Colonic mucosa (tissue), 4 donors: ENCODE data around the gene GSTT2. TPM values are rescaled to one million over a fixed set of nuclear protein-coding genes. Genes with fewer than 3 reads are reported as not detected.

Source experiments
- DNase-seq: peaks from one replicate; pipeline ENCODE4 v3.0.0-alpha.2; 2020
- H3K27ac ChIP-seq: fragments of 200-600 bp; one replicate; pipeline ENCODE4 v1.8.0; 2021
- H3K27me3 ChIP-seq: fragments of 200-600 bp; one replicate; pipeline ENCODE4 v1.8.0; 2021
- H3K36me3 ChIP-seq: fragments of 200-600 bp; one replicate; pipeline ENCODE4 v1.8.0; 2021
- H3K4me1 ChIP-seq: fragments of 200-600 bp; one replicate; pipeline ENCODE4 v1.8.0; 2021; ENCODE audit warnings: mild to moderate bottlenecking
- H3K4me3 ChIP-seq: fragments of 200-600 bp; one replicate; pipeline ENCODE4 v1.8.0; 2021
- H3K9ac ChIP-seq, 2 donors: one replicate each; pipeline ENCODE4 v1.7.0; 2013; ENCODE audit warnings: control low read depth in 2 of 2, low read depth in 2 of 2, low read length in 2 of 2
- H3K9me3 ChIP-seq: fragments of 200-600 bp; one replicate; pipeline ENCODE4 v1.8.0; 2021
- intact Hi-C: fragments of 100-400 bp; cut with DNase I; formaldehyde crosslinking; loops from one replicate; pipeline ENCODE4 v1.14.1; 2022
- total RNA-seq, 2 donors: library from RNA; stranded (reverse); fragmentation: NEBNext Ultra II Directional in 1 of 2; extraction: Animal tissue kit (Norgen Biotek cat#: 25700) in 1 of 2; gene quantifications; one replicate each; pipeline ENCODE4 v1.2.1, GENCODE V29; 2021
- TF ChIP-seq, protein P1 (sequence below): fragments of 200-600 bp; IDR thresholded peaks from one replicate; pipeline ENCODE4 v1.8.0; 2022; ENCODE audit warnings: antibody characterized with exemption, mild to moderate bottlenecking
- donor health status: healthy.
- donor health status: DM: no; HTN: no; CAD: no.
- donor health status: DM: no; HTN: no; CAD: no.

GSTT2 gene
- total RNA-seq, 2 donors from 2014 or later, result not detected

DNA sequence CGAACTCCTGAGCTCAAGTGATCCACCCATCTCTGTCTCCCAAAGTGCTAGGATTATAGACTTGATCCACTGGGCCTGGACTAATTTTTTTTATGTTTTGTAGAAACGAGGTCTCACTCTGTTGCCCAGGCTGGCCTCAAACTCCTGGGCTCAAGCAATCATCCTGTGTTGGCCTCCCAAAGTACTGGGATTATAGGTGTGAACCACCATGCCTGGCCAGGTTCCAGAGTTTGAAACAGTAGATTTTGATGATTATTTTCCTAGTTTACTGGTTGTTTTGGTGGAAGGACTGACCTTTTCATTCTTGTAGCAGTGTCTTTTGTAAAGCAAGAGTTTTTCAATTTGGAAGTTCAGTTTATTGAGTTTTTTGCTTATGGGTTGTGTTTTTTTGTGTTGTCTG lies 46.1 kb downstream of the GSTT2 start:
- H3K27me3 ChIP-seq, result no peaks in the 10 kb centered on the region
- H3K4me3 ChIP-seq, result no peak overlapping the region
- TF ChIP-seq, protein P1, sequence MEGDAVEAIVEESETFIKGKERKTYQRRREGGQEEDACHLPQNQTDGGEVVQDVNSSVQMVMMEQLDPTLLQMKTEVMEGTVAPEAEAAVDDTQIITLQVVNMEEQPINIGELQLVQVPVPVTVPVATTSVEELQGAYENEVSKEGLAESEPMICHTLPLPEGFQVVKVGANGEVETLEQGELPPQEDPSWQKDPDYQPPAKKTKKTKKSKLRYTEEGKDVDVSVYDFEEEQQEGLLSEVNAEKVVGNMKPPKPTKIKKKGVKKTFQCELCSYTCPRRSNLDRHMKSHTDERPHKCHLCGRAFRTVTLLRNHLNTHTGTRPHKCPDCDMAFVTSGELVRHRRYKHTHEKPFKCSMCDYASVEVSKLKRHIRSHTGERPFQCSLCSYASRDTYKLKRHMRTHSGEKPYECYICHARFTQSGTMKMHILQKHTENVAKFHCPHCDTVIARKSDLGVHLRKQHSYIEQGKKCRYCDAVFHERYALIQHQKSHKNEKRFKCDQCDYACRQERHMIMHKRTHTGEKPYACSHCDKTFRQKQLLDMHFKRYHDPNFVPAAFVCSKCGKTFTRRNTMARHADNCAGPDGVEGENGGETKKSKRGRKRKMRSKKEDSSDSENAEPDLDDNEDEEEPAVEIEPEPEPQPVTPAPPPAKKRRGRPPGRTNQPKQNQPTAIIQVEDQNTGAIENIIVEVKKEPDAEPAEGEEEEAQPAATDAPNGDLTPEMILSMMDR, result no peak
- H3K4me1 ChIP-seq, result peaks cover 7% of the 10 kb centered on the region
- no peak for DNase-seq
- H3K9ac ChIP-seq, result no peak overlapping the region
- no peaks in the 10 kb centered on the region for H3K36me3 ChIP-seq
- H3K9me3 ChIP-seq, result no peaks in the 10 kb centered on the region
- intact Hi-C loops, result no loop called here
- H3K27ac ChIP-seq, result no peak overlapping the region

DNA sequence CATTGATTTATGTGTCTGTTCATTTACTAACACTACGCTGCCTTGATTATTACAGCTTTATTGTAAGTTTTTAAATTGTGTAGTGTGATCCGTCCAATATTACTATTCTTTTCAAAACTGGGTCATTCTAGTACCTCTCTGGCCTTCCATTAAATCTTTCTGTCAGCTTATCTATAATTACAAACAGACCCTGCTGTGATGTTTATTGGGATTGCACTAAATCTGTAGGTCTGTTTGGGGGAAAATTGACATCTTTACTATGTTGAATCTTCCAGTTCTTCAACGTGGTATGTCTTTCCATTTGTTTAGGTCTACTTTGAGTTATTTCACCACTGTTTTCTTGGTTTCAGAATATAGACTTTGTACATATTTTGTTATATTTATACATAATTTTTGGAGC lies 46.8 kb downstream of the GSTT2 start:
- Histone ChIP-seq H3K27me3 (no peaks in the 10 kb centered on the region), H3K4me3 (no peak overlapping the region), H3K9me3 (no peaks in the 10 kb centered on the region), H3K36me3 (no peaks in the 10 kb centered on the region), H3K27ac (no peak overlapping the region), H3K4me1 (peaks cover 7% of the 10 kb centered on the region), H3K9ac (no peak overlapping the region)
- intact Hi-C loops, result no loop called here
- DNase-seq, result no peak
- TF ChIP-seq, protein P1, result no peak

- H3K9me3 ChIP-seq, result no peaks in the 10 kb centered on the region
- H3K4me1 ChIP-seq, result peaks cover 7% of the 10 kb centered on the region
- no peak overlapping the region for H3K9ac ChIP-seq
- intact Hi-C loops, result no loop called here
- no peak for DNase-seq
- H3K4me3 ChIP-seq, result no peak overlapping the region
- H3K27me3 ChIP-seq, result no peaks in the 10 kb centered on the region
- H3K36me3 ChIP-seq, result no peaks in the 10 kb centered on the region
- H3K27ac ChIP-seq, result no peak overlapping the region
- TF ChIP-seq, protein P1, result no peak
Observed at GRCh38 chr22:24027389-24027975, 47.5 kb downstream of the GSTT2 start.

DNA sequence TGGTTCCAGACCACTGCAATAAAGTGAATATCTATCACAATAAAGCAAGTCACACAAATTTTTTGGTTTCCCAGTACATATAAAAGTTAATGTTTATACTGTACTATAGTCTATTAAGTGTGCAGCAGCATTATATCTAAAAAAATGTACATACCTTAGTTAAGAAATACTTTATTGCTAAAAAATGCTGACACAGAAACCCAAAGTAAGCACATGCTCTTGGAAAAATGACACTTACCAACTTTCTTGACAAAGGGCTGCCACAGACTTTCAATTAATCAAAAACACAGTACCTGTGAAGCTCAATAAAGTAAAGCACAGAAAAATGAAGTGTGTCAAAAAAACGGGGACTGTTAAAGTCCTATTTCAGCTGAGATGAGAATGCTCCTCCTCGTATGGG lies 48.1 kb downstream of the GSTT2 start:
- Histone ChIP-seq H3K4me3 (no peak overlapping the region), H3K4me1 (peaks cover 7% of the 10 kb centered on the region), H3K9ac (no peak overlapping the region), H3K27me3 (no peaks in the 10 kb centered on the region), H3K27ac (no peak overlapping the region), H3K36me3 (no peaks in the 10 kb centered on the region), H3K9me3 (no peaks in the 10 kb centered on the region)
- intact Hi-C loops, result no loop called here
- TF ChIP-seq, protein P1, result no peak
- no peak for DNase-seq

DNA sequence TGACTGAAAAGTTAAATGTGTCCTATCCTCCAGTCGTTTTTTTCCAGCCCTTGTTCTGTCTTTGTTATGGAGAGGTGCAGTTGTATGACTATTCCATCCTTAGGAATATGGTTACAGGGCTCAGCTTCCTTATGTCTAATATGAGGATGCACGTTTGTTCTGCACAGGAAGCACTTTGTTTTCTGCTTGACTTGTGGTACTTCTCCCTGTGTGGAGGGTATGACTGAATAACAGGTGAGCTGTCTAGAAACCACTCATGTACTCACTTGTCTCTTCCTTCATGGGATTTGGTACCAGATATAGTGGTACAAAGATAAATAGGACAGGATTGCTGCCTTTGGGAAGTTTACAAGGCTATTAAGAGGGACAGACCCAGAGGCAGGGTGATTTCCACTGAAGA lies 48.6 kb downstream of the GSTT2 start:
- no peaks in the 10 kb centered on the region for H3K9me3 ChIP-seq
- intact Hi-C loops, result no loop called here
- H3K4me1 ChIP-seq, result peaks cover 7% of the 10 kb centered on the region
- TF ChIP-seq, protein P1, result no peak
- H3K36me3 ChIP-seq, result no peaks in the 10 kb centered on the region
- no peak for DNase-seq
- H3K27me3 ChIP-seq, result no peaks in the 10 kb centered on the region
- no peak overlapping the region for H3K4me3 ChIP-seq
- H3K27ac ChIP-seq, result no peak overlapping the region
- H3K9ac ChIP-seq, result no peak overlapping the region
